ENCODE results near the gene ROCK2.

- TF ChIP-seq, protein P1, sequence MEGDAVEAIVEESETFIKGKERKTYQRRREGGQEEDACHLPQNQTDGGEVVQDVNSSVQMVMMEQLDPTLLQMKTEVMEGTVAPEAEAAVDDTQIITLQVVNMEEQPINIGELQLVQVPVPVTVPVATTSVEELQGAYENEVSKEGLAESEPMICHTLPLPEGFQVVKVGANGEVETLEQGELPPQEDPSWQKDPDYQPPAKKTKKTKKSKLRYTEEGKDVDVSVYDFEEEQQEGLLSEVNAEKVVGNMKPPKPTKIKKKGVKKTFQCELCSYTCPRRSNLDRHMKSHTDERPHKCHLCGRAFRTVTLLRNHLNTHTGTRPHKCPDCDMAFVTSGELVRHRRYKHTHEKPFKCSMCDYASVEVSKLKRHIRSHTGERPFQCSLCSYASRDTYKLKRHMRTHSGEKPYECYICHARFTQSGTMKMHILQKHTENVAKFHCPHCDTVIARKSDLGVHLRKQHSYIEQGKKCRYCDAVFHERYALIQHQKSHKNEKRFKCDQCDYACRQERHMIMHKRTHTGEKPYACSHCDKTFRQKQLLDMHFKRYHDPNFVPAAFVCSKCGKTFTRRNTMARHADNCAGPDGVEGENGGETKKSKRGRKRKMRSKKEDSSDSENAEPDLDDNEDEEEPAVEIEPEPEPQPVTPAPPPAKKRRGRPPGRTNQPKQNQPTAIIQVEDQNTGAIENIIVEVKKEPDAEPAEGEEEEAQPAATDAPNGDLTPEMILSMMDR (IDR thresholded peaks at IDR 0.05) = no peak
- TF ChIP-seq EZH2phosphoT487 (IDR thresholded peaks at IDR 0.05) = no peak
These were observed 20.1 kb upstream of the ROCK2 start for GRCh38 chr2:11364565-11364887.

Measured in neural progenitor cell (in vitro differentiated cells).